ENCODE results near the gene DVL3. TPM values are rescaled to one million over a fixed set of nuclear protein-coding genes. Genes with fewer than 3 reads are reported as not detected.
"Not testable (repeated sequence)": the region's sequence is repeated elsewhere in the genome, so short reads cannot be mapped to it uniquely, and the experiment has no call there.

DVL3 gene
- total RNA-seq, 4 donors from 2014 or later, result 34.9 to 46.0 (median 43.2) TPM

GRCh38 chr3:184142199-184142598, 13.0 kb upstream of the DVL3 start:
- no peak for ATAC-seq (ENCODE audit: low FRiP score)
- no peak for TF ChIP-seq CTCF (IDR thresholded peaks at IDR 0.05)
- no peak for DNase-seq (ENCODE audit: low spot score)

- TF ChIP-seq CTCF (IDR thresholded peaks at IDR 0.05), result no peak
- ATAC-seq (ENCODE audit: low FRiP score), result no peak
- DNase-seq (ENCODE audit: low spot score), result no peak
Measured at GRCh38 chr3:184143327-184143726, 11.8 kb upstream of the DVL3 start.

GRCh38 chr3:184144505-184144904, 10.7 kb upstream of the DVL3 start:
- no peak for ATAC-seq (ENCODE audit: low FRiP score)
- no peak for DNase-seq (ENCODE audit: low spot score)
- TF ChIP-seq CTCF (IDR thresholded peaks at IDR 0.05), result no peak

- TF ChIP-seq CTCF (IDR thresholded peaks at IDR 0.05), result no peak
- no peak for DNase-seq (ENCODE audit: low spot score)
- peak; percentile 87 for ATAC-seq (ENCODE audit: low FRiP score)
Measured at GRCh38 chr3:184145111-184145524, 10.1 kb upstream of the DVL3 start.

GRCh38 chr3:184145751-184146270, 9.4 kb upstream of the DVL3 start:
- DNase-seq (ENCODE audit: low spot score) (no peak), ATAC-seq (ENCODE audit: low FRiP score) (no peak)
- no peak for TF ChIP-seq CTCF (IDR thresholded peaks at IDR 0.05)

GRCh38 chr3:184148076-184148475, 7.1 kb upstream of the DVL3 start:
- TF ChIP-seq CTCF (IDR thresholded peaks at IDR 0.05), result no peak
- DNase-seq (ENCODE audit: low spot score) (no peak), ATAC-seq (ENCODE audit: low FRiP score) (no peak)

GRCh38 chr3:184149123-184149522, 6.1 kb upstream of the DVL3 start:
- DNase-seq (ENCODE audit: low spot score) (no peak), ATAC-seq (ENCODE audit: low FRiP score) (no peak)
- TF ChIP-seq CTCF (IDR thresholded peaks at IDR 0.05), result no peak

- peak; percentile 65 for ATAC-seq (ENCODE audit: low FRiP score)
- not testable (repeated sequence) for DNase-seq (ENCODE audit: low spot score)
Measured at GRCh38 chr3:184149770-184150169, 5.4 kb upstream of the DVL3 start.
